T-helper 17 cell (primary cell): ENCODE results near the gene IFT22. TPM values are rescaled to one million over a fixed set of nuclear protein-coding genes. Genes with fewer than 3 reads are reported as not detected.
"Not testable (repeated sequence)": the region's sequence is repeated elsewhere in the genome, so short reads cannot be mapped to it uniquely, and the experiment has no call there.

Experiments used
- ATAC-seq: fragments of 150-1000 bp; cut with Tn5 transposase; 2 replicates; pipeline ENCODE4 v1.10.0; 2021; ENCODE audit warnings: mild to moderate bottlenecking, moderate library complexity
- DNase-seq, 3 donors: peaks; one replicate each; pipeline versions ENCODE4 v3.0.0 to v3.0.0-alpha.2; 2020 to 2021
- H3K9me3 ChIP-seq: one replicate; pipeline ENCODE4 v1.7.0; 2013; ENCODE audit warnings: low read length, mild to moderate bottlenecking; ENCODE audit not compliant: control insufficient read depth, poor library complexity, severe bottlenecking
- H3K27ac Mint-ChIP-seq: one replicate; pipeline ENCODE4 v1.8.0; 2022; ENCODE audit warnings: mild to moderate bottlenecking, moderate library complexity, mixed read lengths
- H3K27me3 Mint-ChIP-seq: one replicate; pipeline ENCODE4 v1.8.0; 2022; ENCODE audit warnings: mixed read lengths
- H3K36me3 Mint-ChIP-seq: one replicate; pipeline ENCODE4 v1.8.0; 2022; ENCODE audit warnings: low read depth, mixed read lengths
- H3K4me1 Mint-ChIP-seq: one replicate; pipeline ENCODE4 v1.8.0; 2022; ENCODE audit warnings: mild to moderate bottlenecking, mixed read lengths
- H3K4me3 Mint-ChIP-seq: one replicate; pipeline ENCODE4 v1.8.0; 2022; ENCODE audit warnings: mild to moderate bottlenecking, moderate library complexity, mixed read lengths
- total RNA-seq, 4 donors: library from RNA in 2 of 4; stranded (reverse) in 2 of 4; gene quantifications; one replicate each; pipeline ENCODE4 v1.2.3 and lab custom pipeline; 2022 to 2026

The IFT22 gene
- 1 to 10 TPM; 5.2 to 6.0 TPM for total RNA-seq
- total RNA-seq (lab: John Stamatoyannopoulos, UW): 2.4 to 3.6 reads per million in 2 donors

- H3K4me3 Mint-ChIP-seq: peak within 1 kb of the TSS; percentile 94
- H3K27me3 Mint-ChIP-seq: no peaks in the 10 kb centered on the region
- peak; percentile 59 to 67 (median 62) for DNase-seq
- peak within 1 kb of the TSS; percentile 85 for H3K27ac Mint-ChIP-seq
- H3K36me3 Mint-ChIP-seq: no peaks in the 10 kb centered on the region
- H3K9me3 ChIP-seq: no peaks in the 10 kb centered on the region
- peaks cover 14% of the 10 kb centered on the region for H3K4me1 Mint-ChIP-seq
- peak; percentile 94 for ATAC-seq
Observed at GRCh38 chr7:101321491-101322401, at the start of gene IFT22. Gene IFT22, minus strand, starts transcription at chr7:101321812. Its CDS starts 103 bp downstream, at chr7:101321709.

- Mint-ChIP-seq H3K27me3 (peaks cover 65% of the 10 kb centered on the region), H3K36me3 (peaks cover 2% of the 10 kb centered on the region), H3K27ac (peak overlapping the region; percentile 65), H3K4me1 (peaks cover 4% of the 10 kb centered on the region), H3K4me3 (no peak overlapping the region)
- no peak for ATAC-seq
- DNase-seq: no peak
- H3K9me3 ChIP-seq: no peaks in the 10 kb centered on the region
Observed at GRCh38 chr7:101370836-101371235, 49.2 kb upstream of the IFT22 start.

GRCh38 chr7:101368422-101369165 lies 47.0 kb upstream of the IFT22 start:
- H3K36me3 Mint-ChIP-seq: peaks cover 2% of the 10 kb centered on the region
- DNase-seq: no peak
- no peak overlapping the region for H3K27ac Mint-ChIP-seq
- H3K4me3 Mint-ChIP-seq: no peak overlapping the region
- peaks cover 64% of the 10 kb centered on the region for H3K27me3 Mint-ChIP-seq
- H3K9me3 ChIP-seq: no peaks in the 10 kb centered on the region
- peaks cover 4% of the 10 kb centered on the region for H3K4me1 Mint-ChIP-seq
- no peak for ATAC-seq

DNA sequence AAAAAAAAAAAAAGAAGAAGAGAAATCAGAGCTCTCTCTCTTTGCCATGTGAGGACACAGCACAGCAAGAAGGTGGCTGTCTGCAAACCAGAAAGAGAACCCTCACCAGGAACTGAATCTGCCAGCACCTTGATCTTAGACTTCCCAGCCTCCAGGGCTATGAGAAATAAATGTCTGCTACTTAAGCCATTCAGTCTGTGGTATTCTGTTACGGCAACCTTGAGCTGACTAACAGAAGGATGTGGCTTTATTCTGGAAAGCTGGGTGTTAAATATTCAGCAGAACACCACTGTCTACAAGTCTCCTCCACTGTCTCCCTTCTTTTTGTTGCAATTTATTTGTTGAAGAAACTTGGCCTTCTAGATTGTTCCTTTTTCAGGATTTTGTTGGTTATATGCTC lies 46.1 kb upstream of the IFT22 start:
- Mint-ChIP-seq H3K27me3 (peaks cover 55% of the 10 kb centered on the region), H3K4me3 (no peak overlapping the region), H3K27ac (no peak overlapping the region), H3K36me3 (peaks cover 2% of the 10 kb centered on the region), H3K4me1 (peaks cover 4% of the 10 kb centered on the region)
- ATAC-seq: no peak
- no peaks in the 10 kb centered on the region for H3K9me3 ChIP-seq
- DNase-seq: no peak

GRCh38 chr7:101365956-101366355 lies 44.3 kb upstream of the IFT22 start:
- peaks cover 4% of the 10 kb centered on the region for H3K4me1 Mint-ChIP-seq
- H3K4me3 Mint-ChIP-seq: no peak overlapping the region
- ATAC-seq (no peak), DNase-seq (no peak)
- H3K36me3 Mint-ChIP-seq: no peaks in the 10 kb centered on the region
- peak overlapping the region; percentile 70 for H3K27ac Mint-ChIP-seq
- no peaks in the 10 kb centered on the region for H3K9me3 ChIP-seq
- peaks cover 45% of the 10 kb centered on the region for H3K27me3 Mint-ChIP-seq

GRCh38 chr7:101363734-101364374 lies 42.2 kb upstream of the IFT22 start:
- H3K9me3 ChIP-seq: no peaks in the 10 kb centered on the region
- DNase-seq: peak; percentile 38 to 64 (median 55)
- peak; percentile 97 for ATAC-seq
- Mint-ChIP-seq H3K27ac (peak overlapping the region; percentile 34), H3K27me3 (peaks cover 38% of the 10 kb centered on the region), H3K4me1 (no peaks in the 10 kb centered on the region), H3K36me3 (no peaks in the 10 kb centered on the region), H3K4me3 (peak overlapping the region; percentile 64)

DNA sequence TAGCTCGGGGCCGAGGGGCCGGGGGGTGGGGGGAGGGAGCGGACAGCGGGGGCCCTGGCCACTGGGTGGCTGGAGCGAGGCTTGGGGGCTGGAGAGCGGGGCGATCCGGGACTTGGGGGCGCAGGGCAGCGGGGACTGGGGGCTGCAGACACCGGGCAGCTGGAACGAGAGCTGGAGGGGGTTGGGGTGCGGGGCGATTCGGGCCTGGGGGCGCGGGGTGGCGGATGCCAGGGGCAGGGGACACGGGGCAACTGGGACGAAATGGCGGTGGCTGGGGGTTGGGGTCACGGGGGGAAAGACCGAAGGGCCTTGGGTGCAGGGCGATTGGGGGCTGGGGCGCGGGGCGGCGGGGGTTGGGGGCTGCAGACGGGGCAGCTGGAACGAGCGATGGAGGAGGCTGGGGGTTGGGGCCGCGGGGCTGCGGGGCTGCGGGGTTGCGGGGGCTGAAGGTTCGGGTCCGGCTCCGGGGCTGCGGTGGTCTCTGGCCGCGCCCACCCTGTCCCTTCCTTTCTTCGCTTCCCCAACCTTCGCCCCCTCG lies 41.7 kb upstream of the IFT22 start:
- no peaks in the 10 kb centered on the region for H3K9me3 ChIP-seq
- DNase-seq (no peak), ATAC-seq (no peak)
- Mint-ChIP-seq H3K27ac (no peak overlapping the region), H3K4me1 (no peaks in the 10 kb centered on the region), H3K36me3 (no peaks in the 10 kb centered on the region), H3K27me3 (peaks cover 33% of the 10 kb centered on the region), H3K4me3 (peak overlapping the region; percentile 64)

DNA sequence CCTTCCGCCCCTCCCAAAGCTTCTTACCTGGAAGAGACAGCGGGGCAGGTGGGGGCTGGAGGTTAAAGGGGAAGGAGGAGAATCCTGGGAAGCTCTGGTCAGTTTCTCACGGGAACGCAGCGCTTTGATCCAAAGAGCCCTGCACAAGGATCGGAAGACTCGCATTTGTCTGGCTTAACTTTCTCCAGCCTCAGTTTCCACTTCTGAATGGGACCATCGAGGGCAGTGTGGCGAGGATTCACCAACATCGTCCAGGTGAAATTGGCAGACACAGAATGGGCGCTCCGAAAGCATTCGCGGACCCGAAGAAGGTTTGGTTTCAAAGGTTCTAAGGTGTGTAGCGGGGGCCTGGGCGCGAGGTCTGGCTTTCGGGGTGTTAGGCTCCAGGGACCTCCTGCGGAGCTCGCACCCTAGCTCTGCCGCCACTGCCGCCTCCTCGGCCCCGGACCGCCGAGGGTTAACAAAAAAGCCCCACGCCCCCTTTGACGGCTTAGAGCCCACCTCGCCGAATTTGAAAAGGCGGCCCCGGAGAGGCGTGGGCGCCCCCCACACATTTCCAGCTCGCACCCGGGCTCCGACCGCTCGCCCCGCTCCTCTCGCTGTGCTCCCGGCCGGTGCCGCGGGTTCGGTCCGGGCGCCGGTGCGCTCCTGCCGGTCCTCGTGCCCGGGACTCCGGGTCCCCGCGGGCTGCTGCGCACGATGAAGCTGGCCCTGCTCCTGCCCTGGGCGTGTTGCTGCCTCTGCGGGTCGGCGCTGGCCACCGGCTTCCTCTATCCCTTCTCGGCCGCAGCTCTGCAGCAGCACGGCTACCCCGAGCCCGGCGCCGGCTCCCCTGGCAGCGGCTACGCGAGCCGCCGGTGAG lies 41.0 kb upstream of the IFT22 start, which contains the start of gene COL26A1:
TSS of gene COL26A1 (plus strand) at position 542 of the 862 bp plus-strand sequence. CDS start at position 700, 158 bp downstream.
- Mint-ChIP-seq H3K27me3 (peaks cover 28% of the 10 kb centered on the region), H3K4me1 (no peaks in the 10 kb centered on the region), H3K27ac (no peak within 1 kb of the TSS), H3K4me3 (peak within 1 kb of the TSS; percentile 73), H3K36me3 (no peaks in the 10 kb centered on the region)
- DNase-seq (no peak), ATAC-seq (peak; percentile 16)
- no peaks in the 10 kb centered on the region for H3K9me3 ChIP-seq

- H3K36me3 Mint-ChIP-seq: no peaks in the 10 kb centered on the region
- H3K9me3 ChIP-seq: no peaks in the 10 kb centered on the region
- H3K4me3 Mint-ChIP-seq: no peak overlapping the region
- no peak for ATAC-seq
- DNase-seq: no peak
- peaks cover 2% of the 10 kb centered on the region for H3K4me1 Mint-ChIP-seq
- H3K27ac Mint-ChIP-seq: no peak overlapping the region
- peaks cover 11% of the 10 kb centered on the region for H3K27me3 Mint-ChIP-seq
Observed at GRCh38 chr7:101357433-101357832, 35.8 kb upstream of the IFT22 start.

- Mint-ChIP-seq H3K4me1 (peaks cover 4% of the 10 kb centered on the region), H3K36me3 (no peaks in the 10 kb centered on the region), H3K4me3 (no peak overlapping the region), H3K27me3 (peaks cover 16% of the 10 kb centered on the region), H3K27ac (no peak overlapping the region)
- DNase-seq: no peak
- no peak for ATAC-seq
- no peaks in the 10 kb centered on the region for H3K9me3 ChIP-seq
Observed at GRCh38 chr7:101352920-101353308, 31.3 kb upstream of the IFT22 start.

DNA sequence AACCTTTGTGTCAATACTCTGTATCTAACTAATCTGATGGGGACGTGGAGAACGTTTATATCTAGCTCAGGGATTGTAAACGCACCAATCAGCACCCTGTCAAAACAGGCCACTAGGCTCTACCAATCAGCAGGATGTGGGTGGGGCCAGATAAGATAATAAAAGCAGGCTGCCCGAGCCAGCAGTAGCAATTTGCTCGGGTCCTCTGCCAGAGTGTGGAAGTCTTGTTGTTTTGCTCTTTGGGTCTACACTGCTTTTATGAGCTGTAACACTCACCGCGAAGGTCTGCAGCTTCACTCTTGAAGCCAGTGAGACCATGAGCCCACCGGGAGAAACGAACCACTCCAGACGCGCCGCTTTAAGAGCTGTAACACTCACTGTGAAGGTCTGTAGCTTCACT lies 27.7 kb upstream of the IFT22 start:
- not testable (repeated sequence) for H3K4me3 Mint-ChIP-seq, H3K36me3 Mint-ChIP-seq

GRCh38 chr7:101348456-101349067 lies 26.9 kb upstream of the IFT22 start:
- not testable (repeated sequence) for H3K4me1 Mint-ChIP-seq, H3K36me3 Mint-ChIP-seq, H3K27ac Mint-ChIP-seq, DNase-seq, H3K4me3 Mint-ChIP-seq, ATAC-seq, H3K9me3 ChIP-seq, H3K27me3 Mint-ChIP-seq

More for the DNA sequence above, 27.7 kb upstream of the IFT22 start:
- not testable (repeated sequence) for H3K9me3 ChIP-seq, ATAC-seq, H3K27ac Mint-ChIP-seq, H3K4me1 Mint-ChIP-seq, DNase-seq, H3K27me3 Mint-ChIP-seq
